Measurements from ENCODE around the gene TRIM46.

Gene TRIM46

GRCh38 chr1:155173478-155174323 is at the start of gene TRIM46:
Gene TRIM46, plus strand, starts transcription at chr1:155173849. Its CDS starts 118 bp downstream, at chr1:155173967.
- DNase-seq (ENCODE audit: low read depth in 2 of 2), result peak; percentile 61 to 72

- DNase-seq (ENCODE audit: low read depth in 2 of 2), result no peak
Observed at GRCh38 chr1:155124503-155125463, 48.9 kb upstream of the TRIM46 start.

DNA sequence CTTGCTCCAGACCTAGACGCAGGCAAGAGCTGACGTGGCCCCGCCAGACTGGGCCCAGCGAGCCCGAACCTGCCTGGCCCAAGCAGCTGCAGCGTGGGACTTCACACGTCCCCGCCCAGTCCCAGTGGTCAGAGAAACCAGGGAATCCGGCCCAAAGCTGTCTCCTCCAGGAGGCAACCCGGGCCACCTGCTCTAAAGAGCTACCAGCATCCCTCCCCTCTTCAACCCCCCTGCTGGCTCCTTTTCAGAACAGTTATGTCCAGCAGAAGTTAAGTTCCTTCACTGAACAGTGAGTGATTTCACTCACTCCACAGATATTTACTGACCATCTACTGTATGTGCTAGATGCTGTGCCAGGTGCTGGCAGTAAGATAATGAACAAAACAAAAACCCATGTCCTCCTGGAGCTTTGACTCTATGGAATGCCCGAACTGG is 48.1 kb upstream of the TRIM46 start:
- DNase-seq (ENCODE audit: low read depth in 2 of 2), result no peak

DNA sequence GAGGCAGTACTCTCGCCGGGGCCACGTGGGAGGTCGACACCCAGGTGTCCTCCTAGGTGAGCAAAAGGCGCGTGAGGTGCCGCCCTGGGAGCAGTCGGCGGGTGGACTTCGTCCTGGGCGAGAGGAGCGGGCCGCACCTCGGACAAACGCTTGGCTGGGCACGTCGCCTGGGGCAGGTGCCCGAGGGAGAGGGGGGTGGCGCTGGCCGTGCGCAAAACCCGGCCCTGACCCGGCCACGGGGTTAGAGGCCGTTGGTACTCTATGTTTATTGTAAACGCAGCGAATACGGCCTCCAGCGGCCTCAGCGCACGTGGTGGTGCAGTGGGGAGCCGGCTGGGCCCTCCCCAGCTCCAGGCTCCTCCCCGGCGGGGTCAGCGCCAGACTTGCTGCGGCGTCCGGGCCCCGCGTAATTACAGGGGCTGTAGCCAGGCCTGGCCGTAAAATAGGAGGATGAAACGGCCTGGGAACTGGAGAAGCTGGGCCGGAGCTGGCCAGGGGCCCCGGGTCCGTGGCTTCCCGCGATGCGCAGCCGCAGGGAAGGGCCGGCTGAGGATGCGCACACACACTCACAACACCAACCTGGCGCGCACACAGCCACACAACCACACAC is 47.6 kb upstream of the TRIM46 start:
- DNase-seq (ENCODE audit: low read depth in 2 of 2), result no peak

DNA sequence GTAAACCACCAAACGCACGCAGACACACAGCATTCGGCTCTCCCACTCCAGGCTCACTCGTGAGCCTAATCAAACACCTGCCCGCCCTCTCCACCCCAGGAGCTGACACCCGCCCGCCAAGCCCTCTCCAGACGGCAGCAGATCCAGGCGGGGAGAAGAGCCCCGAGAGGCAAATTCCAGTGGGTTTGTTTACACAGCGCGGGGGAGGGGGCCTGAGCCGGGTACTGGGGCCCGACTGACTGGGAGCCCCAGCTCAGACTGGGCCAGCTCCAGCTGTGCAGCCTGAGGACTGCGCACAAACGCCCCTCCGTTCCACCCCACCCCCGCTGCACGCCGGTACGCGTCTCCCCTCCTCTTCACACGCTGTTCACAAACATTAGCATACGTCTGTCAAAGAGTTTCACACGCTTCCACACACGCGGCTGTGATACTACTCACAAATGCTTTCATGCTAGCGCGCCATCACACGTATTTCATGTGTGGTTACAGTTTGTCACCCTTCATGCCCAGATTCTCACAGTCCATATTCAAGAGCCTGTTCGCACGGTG is 47.0 kb upstream of the TRIM46 start:
- DNase-seq (ENCODE audit: low read depth in 2 of 2), result no peak

GRCh38 chr1:155127105-155127966 is 46.3 kb upstream of the TRIM46 start, which contains the start of gene EFNA1:
Gene EFNA1, plus strand, starts transcription at chr1:155127876. Its CDS starts 102 bp downstream, at chr1:155127978.
- peak in 1 of 2 donors; percentile 18 for DNase-seq (ENCODE audit: low read depth in 2 of 2)

DNA sequence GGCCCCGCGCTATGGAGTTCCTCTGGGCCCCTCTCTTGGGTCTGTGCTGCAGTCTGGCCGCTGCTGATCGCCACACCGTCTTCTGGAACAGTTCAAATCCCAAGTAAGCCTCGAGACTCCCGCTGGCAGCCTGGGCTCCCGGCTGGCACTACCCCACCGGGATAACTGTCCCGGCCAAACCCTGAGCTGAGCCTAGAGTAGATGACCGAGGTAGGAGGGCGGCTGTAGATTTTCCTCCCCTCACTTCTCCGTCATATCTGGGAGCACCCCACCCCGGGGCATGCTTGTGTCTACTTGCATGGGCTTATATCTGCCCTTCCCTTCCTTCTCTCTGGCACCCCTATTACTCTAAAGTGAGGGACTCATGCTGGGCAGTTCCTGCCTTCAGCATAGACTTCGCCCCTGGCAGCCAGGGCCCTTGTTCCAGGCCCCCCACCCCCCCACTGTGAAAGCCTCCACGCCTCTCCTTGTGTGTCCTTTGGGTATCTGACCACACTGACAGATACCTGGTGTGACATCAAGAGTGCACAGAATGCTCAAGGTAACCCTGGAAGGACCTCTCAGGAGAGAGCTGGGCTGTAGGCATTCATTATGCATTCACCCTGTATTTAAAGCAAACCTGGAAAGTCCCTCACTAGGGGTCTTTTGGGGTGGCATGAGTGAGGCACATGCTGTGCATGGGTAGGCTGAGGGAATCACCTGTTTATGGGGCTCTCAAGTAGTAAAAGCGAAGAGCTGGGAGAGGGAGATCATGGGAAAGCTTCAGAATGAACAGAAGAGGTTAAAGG is 45.5 kb upstream of the TRIM46 start:
- no peak for DNase-seq (ENCODE audit: low read depth in 2 of 2)

- no peak for DNase-seq (ENCODE audit: low read depth in 2 of 2)
Observed at GRCh38 chr1:155128755-155129473, 44.7 kb upstream of the TRIM46 start.

GRCh38 chr1:155130272-155131006 is 43.2 kb upstream of the TRIM46 start:
- DNase-seq (ENCODE audit: low read depth in 2 of 2), result no peak

- no peak for DNase-seq (ENCODE audit: low read depth in 2 of 2)
Observed at GRCh38 chr1:155131285-155131684, 42.4 kb upstream of the TRIM46 start.

DNA sequence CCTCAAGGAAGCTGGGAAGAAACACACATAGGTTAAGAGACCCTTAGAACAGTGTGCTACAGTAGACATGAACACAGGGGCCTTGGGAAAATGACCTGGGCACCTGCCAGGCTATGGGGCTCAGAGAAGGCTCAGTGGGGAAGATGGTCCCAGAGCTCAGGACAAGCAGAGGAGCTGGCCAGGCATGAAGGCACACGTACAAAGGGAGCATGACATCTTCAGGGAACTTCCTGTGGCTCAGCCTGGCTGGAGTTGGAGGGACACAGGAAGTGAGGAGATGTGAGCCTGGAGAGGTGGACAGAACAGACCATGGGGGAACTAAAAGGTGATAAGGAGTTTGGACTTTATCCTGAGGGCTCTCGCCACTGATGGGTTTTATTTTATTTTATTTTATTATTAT is 41.8 kb upstream of the TRIM46 start:
- DNase-seq (ENCODE audit: low read depth in 2 of 2), result no peak

DNA sequence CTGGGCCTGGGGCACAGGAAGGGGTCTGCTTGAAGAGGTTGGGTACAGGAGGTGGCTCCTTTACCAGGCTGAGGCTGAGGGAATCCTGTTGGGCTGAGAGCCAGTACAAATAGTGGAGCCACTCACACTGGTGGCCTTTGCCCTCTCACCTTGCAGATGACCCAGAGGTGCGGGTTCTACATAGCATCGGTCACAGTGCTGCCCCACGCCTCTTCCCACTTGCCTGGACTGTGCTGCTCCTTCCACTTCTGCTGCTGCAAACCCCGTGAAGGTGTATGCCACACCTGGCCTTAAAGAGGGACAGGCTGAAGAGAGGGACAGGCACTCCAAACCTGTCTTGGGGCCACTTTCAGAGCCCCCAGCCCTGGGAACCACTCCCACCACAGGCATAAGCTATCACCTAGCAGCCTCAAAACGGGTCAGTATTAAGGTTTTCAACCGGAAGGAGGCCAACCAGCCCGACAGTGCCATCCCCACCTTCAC is 39.8 kb upstream of the TRIM46 start:
- DNase-seq (ENCODE audit: low read depth in 2 of 2), result no peak

DNA sequence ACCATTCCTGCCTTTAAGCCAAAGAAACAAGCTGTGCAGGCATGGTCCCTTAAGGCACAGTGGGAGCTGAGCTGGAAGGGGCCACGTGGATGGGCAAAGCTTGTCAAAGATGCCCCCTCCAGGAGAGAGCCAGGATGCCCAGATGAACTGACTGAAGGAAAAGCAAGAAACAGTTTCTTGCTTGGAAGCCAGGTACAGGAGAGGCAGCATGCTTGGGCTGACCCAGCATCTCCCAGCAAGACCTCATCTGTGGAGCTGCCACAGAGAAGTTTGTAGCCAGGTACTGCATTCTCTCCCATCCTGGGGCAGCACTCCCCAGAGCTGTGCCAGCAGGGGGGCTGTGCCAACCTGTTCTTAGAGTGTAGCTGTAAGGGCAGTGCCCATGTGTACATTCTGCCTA is 39.3 kb upstream of the TRIM46 start:
- no peak for DNase-seq (ENCODE audit: low read depth in 2 of 2)

- peak; percentile 63 to 85 for DNase-seq (ENCODE audit: low read depth in 2 of 2)
Observed at GRCh38 chr1:155134880-155135414, 38.7 kb upstream of the TRIM46 start.

DNA sequence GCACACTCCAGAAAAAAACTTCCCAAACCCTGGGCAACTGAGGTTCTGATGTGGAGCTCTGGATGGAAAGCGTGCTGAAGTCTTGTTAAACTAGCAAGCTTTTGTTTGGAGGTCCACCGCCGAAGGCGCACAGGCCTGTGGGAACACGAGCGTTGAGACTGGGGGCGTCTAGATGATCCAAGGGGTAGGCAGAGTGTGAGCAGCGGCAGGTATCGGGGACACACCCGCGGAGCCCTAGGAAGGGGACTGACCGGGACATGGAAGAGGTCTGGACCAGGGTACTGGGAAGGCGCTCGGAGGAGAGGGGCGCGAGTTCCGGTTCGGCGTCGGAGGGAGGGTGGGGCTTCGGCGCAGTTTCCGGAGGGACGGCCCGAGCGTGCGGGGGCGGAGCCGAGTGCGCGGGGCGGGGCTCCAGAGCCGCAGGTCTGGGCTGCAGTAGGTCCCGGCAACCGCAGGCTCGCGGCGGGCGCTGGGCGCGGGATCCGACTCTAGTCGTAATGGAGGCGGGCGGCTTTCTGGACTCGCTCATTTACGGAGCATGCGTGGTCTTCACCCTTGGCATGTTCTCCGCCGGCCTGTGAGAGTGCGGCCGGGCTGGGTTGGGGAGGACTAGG is 38.1 kb upstream of the TRIM46 start, which contains the start of gene SLC50A1:
Gene SLC50A1 (plus strand): TSS at position 438 of the 614 bp plus-strand sequence. CDS start 60 bp downstream, at position 498.
- peak; percentile 91 to 94 for DNase-seq (ENCODE audit: low read depth in 2 of 2)

DNA sequence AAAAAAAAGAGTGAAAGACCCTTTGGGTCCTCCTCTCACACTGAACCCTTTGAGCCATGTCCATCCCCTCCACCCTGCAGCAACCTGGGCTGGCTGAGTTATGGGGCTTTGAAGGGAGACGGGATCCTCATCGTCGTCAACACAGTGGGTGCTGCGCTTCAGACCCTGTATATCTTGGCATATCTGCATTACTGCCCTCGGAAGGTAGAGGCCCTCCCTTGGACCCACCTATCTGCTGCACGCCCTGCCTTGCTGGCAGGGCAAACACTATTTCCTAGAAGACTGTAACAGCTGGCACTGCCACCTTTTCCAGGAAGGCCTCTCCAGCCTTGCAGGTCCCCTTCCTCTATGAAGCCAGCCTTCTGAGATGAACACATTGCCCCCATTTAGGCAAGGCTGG is 36.9 kb upstream of the TRIM46 start:
- DNase-seq (ENCODE audit: low read depth in 2 of 2), result no peak

Data from stimulated activated CD4-positive, alpha-beta T cell treated with anti-CD3 and anti-CD28 coated beads, Interleukin-4, amount 100 ng/mL, for 48 hours (primary cell).